HG03575 (cell line): Measurements from ENCODE around the gene KCNAB1.

Experiments used
- ATAC-seq: cut with Tn5 transposase; IDR thresholded peaks from one replicate; pipeline ENCODE4 v1.9.1; 2021; ENCODE audit not compliant: unreplicated experiment, insufficient number of reproducible peaks, low FRiP score; ENCODE audit errors: extremely low read depth

KCNAB1 gene

GRCh38 chr3:156293566-156293965 is 173.2 kb downstream of the KCNAB1 start:
- no peak for ATAC-seq

- no peak for ATAC-seq
These were observed 177.2 kb downstream of the KCNAB1 start for GRCh38 chr3:156297582-156297981.

- ATAC-seq: no peak
These were observed 177.6 kb downstream of the KCNAB1 start for GRCh38 chr3:156298014-156298413.

GRCh38 chr3:156298938-156299337 is 178.6 kb downstream of the KCNAB1 start:
- no peak for ATAC-seq

GRCh38 chr3:156299569-156299968 is 179.2 kb downstream of the KCNAB1 start:
- no peak for ATAC-seq

GRCh38 chr3:156300371-156300770 is 180.0 kb downstream of the KCNAB1 start:
- ATAC-seq: no peak

GRCh38 chr3:156300929-156301840 is 180.8 kb downstream of the KCNAB1 start:
- no peak for ATAC-seq

- ATAC-seq: no peak
These were observed 182.8 kb downstream of the KCNAB1 start for GRCh38 chr3:156303001-156303707.

- ATAC-seq: no peak
These were observed 184.0 kb downstream of the KCNAB1 start for GRCh38 chr3:156304406-156304805.

GRCh38 chr3:156305672-156306071 is 185.3 kb downstream of the KCNAB1 start:
- ATAC-seq: no peak

- no peak for ATAC-seq
These were observed 187.3 kb downstream of the KCNAB1 start for GRCh38 chr3:156307704-156308103.

GRCh38 chr3:156311431-156311830 is 191.1 kb downstream of the KCNAB1 start:
- ATAC-seq: no peak

GRCh38 chr3:156311930-156312329 is 191.6 kb downstream of the KCNAB1 start:
- no peak for ATAC-seq

- no peak for ATAC-seq
These were observed 195.7 kb downstream of the KCNAB1 start for GRCh38 chr3:156316076-156316475.

GRCh38 chr3:156317462-156318074 is 197.2 kb downstream of the KCNAB1 start:
- ATAC-seq: no peak

- no peak for ATAC-seq
These were observed 201.6 kb downstream of the KCNAB1 start for GRCh38 chr3:156321945-156322344.

- no peak for ATAC-seq
These were observed 203.1 kb downstream of the KCNAB1 start for GRCh38 chr3:156323466-156323865.

- no peak for ATAC-seq
These were observed 210.0 kb downstream of the KCNAB1 start for GRCh38 chr3:156330415-156330814.

GRCh38 chr3:156332304-156332703 is 211.9 kb downstream of the KCNAB1 start:
- no peak for ATAC-seq
